GM23338 (cell line): ENCODE data around the gene UQCC2. TPM values are rescaled to one million over a fixed set of nuclear protein-coding genes. Genes with fewer than 3 reads are reported as not detected.

Experiments
- ATAC-seq: fragments of 200-7000 bp; cut with Tn5 transposase; 3 replicates; pipeline ENCODE4 v1.9.1; 2020
- DNase-seq: peaks from one replicate; pipeline ENCODE4 v3.0.0-alpha.2; 2015; ENCODE audit warnings: low spot score
- H2AFZ ChIP-seq: fragments of 200-600 bp; sonication (generic); 2 replicates; pipeline ENCODE4 v1.8.0; 2016; ENCODE audit warnings: antibody characterized with exemption, mild to moderate bottlenecking, moderate library complexity
- H3F3A ChIP-seq: fragments of 200-600 bp; sonication (generic); replicated peaks from 2 replicates; pipeline ENCODE4 v1.8.0; 2017; ENCODE audit warnings: antibody characterized with exemption, mixed run types, low read depth
- H3K27ac ChIP-seq: fragments of 200-600 bp; sonication (generic); 2 replicates; pipeline ENCODE4 v1.6.1; 2016; ENCODE audit warnings: low read depth
- H3K27me3 ChIP-seq: fragments of 200-600 bp; sonication (generic); 2 replicates; pipeline ENCODE4 v1.8.0; 2016; ENCODE audit warnings: mild to moderate bottlenecking, mixed run types, moderate library complexity; ENCODE audit not compliant: insufficient read depth
- H3K36me3 ChIP-seq: fragments of 200-600 bp; sonication (generic); 2 replicates; pipeline ENCODE4 v1.8.0; 2016; ENCODE audit warnings: mild to moderate bottlenecking; ENCODE audit not compliant: insufficient read depth
- H3K4me1 ChIP-seq: fragments of 200-600 bp; sonication (generic); 2 replicates; pipeline ENCODE4 v1.8.0; 2016; ENCODE audit warnings: mild to moderate bottlenecking, moderate library complexity; ENCODE audit not compliant: insufficient read depth
- H3K4me2 ChIP-seq: fragments of 200-600 bp; sonication (generic); 2 replicates; pipeline ENCODE4 v1.7.1; 2017; ENCODE audit warnings: mixed run types
- H3K4me3 ChIP-seq: fragments of 200-600 bp; sonication (generic); 2 replicates; pipeline ENCODE4 v1.6.1; 2016; ENCODE audit warnings: mixed run types
- H3K79me2 ChIP-seq: fragments of 200-600 bp; sonication (generic); replicated peaks from 2 replicates; pipeline ENCODE4 v1.8.0; 2017; ENCODE audit warnings: mild to moderate bottlenecking; ENCODE audit not compliant: insufficient read depth
- H3K9me2 ChIP-seq: fragments of 200-600 bp; sonication (generic); 2 replicates; pipeline ENCODE4 v1.8.0; 2017; ENCODE audit not compliant: insufficient read depth
- H4K20me1 ChIP-seq: fragments of 200-600 bp; sonication (generic); replicated peaks from 2 replicates; pipeline ENCODE4 v1.8.0; 2017; ENCODE audit warnings: mild to moderate bottlenecking; ENCODE audit not compliant: insufficient read depth
- H3K27ac Mint-ChIP-seq: 2 replicates; pipeline ENCODE4 v1.8.0; 2020; ENCODE audit warnings: inconsistent platforms, mild to moderate bottlenecking, moderate library complexity, mixed read lengths
- H3K27me3 Mint-ChIP-seq: 3 replicates; pipeline ENCODE4 v1.8.0; 2022; ENCODE audit warnings: low read depth, mild to moderate bottlenecking, moderate library complexity, mixed read lengths, inconsistent platforms; ENCODE audit not compliant: insufficient read depth, poor library complexity
- H3K36me3 Mint-ChIP-seq: 3 replicates; pipeline ENCODE4 v1.8.0; 2021; ENCODE audit warnings: low read depth, mild to moderate bottlenecking, inconsistent platforms, moderate library complexity, mixed read lengths
- H3K4me1 Mint-ChIP-seq: 3 replicates; pipeline ENCODE4 v1.8.0; 2020; ENCODE audit warnings: mild to moderate bottlenecking, inconsistent platforms, mixed read lengths
- H3K4me3 Mint-ChIP-seq: 3 replicates; pipeline ENCODE4 v1.8.0; 2021; ENCODE audit warnings: moderate library complexity, mild to moderate bottlenecking, inconsistent platforms, mixed read lengths
- H3K9me3 Mint-ChIP-seq: 3 replicates; pipeline ENCODE4 v1.8.0; 2020; ENCODE audit warnings: moderate library complexity, mild to moderate bottlenecking, inconsistent platforms, mixed read lengths
- CREB1 ChIP-seq: fragments of 250-450 bp; sonication (Bioruptor Pico); IDR thresholded peaks from 2 replicates; pipeline ENCODE4 v1.5.0; 2020; ENCODE audit warnings: low read depth, mild to moderate bottlenecking, moderate library complexity
- EZH2 ChIP-seq: fragments of 200-600 bp; sonication (generic); IDR thresholded peaks from one replicate; pipeline ENCODE4 v1.8.0; 2017; ENCODE audit warnings: antibody characterized with exemption, mild to moderate bottlenecking, low read depth; ENCODE audit not compliant: unreplicated experiment
- NANOG ChIP-seq: IDR thresholded peaks from 2 replicates; pipeline ENCODE4 v1.6.1; 2016; ENCODE audit warnings: antibody characterized with exemption, borderline replicate concordance
- STAT1 ChIP-seq: IDR thresholded peaks from one replicate; pipeline ENCODE4 v1.6.1; 2016; ENCODE audit warnings: antibody characterized with exemption; ENCODE audit not compliant: unreplicated experiment
- ZNF114 ChIP-seq: fragments of 250-450 bp; sonication (Bioruptor Pico); IDR thresholded peaks from 2 replicates; pipeline ENCODE4 v1.5.0; 2020; ENCODE audit warnings: mild to moderate bottlenecking, moderate library complexity
- ZNF331 ChIP-seq: fragments of 250-450 bp; sonication (Bioruptor Pico); IDR thresholded peaks from 2 replicates; pipeline ENCODE4 v1.5.0; 2020; ENCODE audit warnings: low read depth, mild to moderate bottlenecking, moderate library complexity
- ZNF462 ChIP-seq: fragments of 250-450 bp; sonication (Bioruptor Pico); IDR thresholded peaks from 2 replicates; pipeline ENCODE4 v1.5.0; 2020; ENCODE audit warnings: mild to moderate bottlenecking, moderate library complexity
- polyA plus RNA-seq: library from polyadenylated mRNA; unstranded; fragments of >200 nt; fragmentation: Nextera tagmentation; extraction: Ambion mirVana; gene quantifications from 2 replicates; pipeline ENCODE4 v1.2.1, GENCODE V29; 2016
- total RNA-seq: library from RNA; depleted of rRNA; stranded (reverse); fragments of >200 nt; shearing (Covaris generic); gene quantifications from 2 replicates; pipeline ENCODE4 v1.2.3, GENCODE V29; 2014
- TF ChIP-seq, protein P1 (sequence below): IDR thresholded peaks from one replicate; pipeline ENCODE4 v1.6.1; 2018; ENCODE audit warnings: antibody characterized with exemption; ENCODE audit not compliant: unreplicated experiment
- TF ChIP-seq, protein P2 (sequence below), 2 experiments: fragments of 200-600 bp in 1 of 2; sonication (generic) in 1 of 2; conservative IDR thresholded peaks; 2 replicates each; pipeline versions ENCODE4 v1.5.1 to v1.6.1; 2016 to 2017; ENCODE audit warnings: antibody characterized with exemption in 2 of 2, low read depth in 2 of 2, mild to moderate bottlenecking in 2 of 2, moderate library complexity in 1 of 2

Gene UQCC2
- total and polyA plus RNA-seq, 2 experiments from 2014 or later, result 48.9 to 379 TPM

DNA sequence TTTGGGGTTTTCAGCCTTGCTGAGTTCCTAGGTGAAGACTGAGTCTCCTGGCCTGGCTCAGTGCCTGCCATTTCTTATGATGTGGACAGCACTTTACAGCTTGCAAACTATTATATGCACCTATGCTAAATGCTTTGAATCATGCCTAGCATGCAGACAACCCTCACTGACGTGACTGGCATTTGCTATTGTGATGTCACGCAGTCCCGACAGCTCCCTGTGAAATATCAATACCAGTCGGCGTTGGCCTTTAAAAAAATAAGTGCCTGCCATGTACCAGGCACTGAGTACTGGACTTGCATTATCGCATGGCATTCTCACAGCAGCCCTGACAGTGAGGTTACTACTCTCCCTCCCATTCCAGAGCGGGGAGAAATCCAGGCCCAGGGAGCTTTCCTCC, 35.5 kb downstream of the UQCC2 start:
- Histone ChIP-seq H3K4me1 (no peaks in the 10 kb centered on the region), H3K4me2 (no peak overlapping the region), H3K27ac (no peak overlapping the region), H3K9me2 (no peaks in the 10 kb centered on the region), H3K27me3 (no peaks in the 10 kb centered on the region), H3K36me3 (no peaks in the 10 kb centered on the region), H3K4me3 (no peak overlapping the region), H3K79me2 (no peaks in the 10 kb centered on the region), H2AFZ (no peak overlapping the region), H3F3A (no peaks in the 10 kb centered on the region), H4K20me1 (no peaks in the 10 kb centered on the region; the same call in 1 of the 2 replicates)
- DNase-seq, result no peak
- Mint-ChIP-seq H3K9me3 (no peaks in the 10 kb centered on the region), H3K27me3 (peaks cover 8% of the 10 kb centered on the region), H3K4me3 (no peak overlapping the region), H3K4me1 (peaks cover 4% of the 10 kb centered on the region; the same call in 2 of the 3 replicates), H3K36me3 (peaks cover 27% of the 10 kb centered on the region), H3K27ac (no peak overlapping the region)
- ATAC-seq, result no peak
- TF ChIP-seq CREB1 (CRISPR knock-in tag) (no peak), ZNF331 (CRISPR knock-in tag) (no peak), EZH2 (no peak), ZNF114 (CRISPR knock-in tag) (no peak), STAT1 (no peak), ZNF462 (CRISPR knock-in tag) (no peak), NANOG (no peak)
- TF ChIP-seq, protein P1, sequence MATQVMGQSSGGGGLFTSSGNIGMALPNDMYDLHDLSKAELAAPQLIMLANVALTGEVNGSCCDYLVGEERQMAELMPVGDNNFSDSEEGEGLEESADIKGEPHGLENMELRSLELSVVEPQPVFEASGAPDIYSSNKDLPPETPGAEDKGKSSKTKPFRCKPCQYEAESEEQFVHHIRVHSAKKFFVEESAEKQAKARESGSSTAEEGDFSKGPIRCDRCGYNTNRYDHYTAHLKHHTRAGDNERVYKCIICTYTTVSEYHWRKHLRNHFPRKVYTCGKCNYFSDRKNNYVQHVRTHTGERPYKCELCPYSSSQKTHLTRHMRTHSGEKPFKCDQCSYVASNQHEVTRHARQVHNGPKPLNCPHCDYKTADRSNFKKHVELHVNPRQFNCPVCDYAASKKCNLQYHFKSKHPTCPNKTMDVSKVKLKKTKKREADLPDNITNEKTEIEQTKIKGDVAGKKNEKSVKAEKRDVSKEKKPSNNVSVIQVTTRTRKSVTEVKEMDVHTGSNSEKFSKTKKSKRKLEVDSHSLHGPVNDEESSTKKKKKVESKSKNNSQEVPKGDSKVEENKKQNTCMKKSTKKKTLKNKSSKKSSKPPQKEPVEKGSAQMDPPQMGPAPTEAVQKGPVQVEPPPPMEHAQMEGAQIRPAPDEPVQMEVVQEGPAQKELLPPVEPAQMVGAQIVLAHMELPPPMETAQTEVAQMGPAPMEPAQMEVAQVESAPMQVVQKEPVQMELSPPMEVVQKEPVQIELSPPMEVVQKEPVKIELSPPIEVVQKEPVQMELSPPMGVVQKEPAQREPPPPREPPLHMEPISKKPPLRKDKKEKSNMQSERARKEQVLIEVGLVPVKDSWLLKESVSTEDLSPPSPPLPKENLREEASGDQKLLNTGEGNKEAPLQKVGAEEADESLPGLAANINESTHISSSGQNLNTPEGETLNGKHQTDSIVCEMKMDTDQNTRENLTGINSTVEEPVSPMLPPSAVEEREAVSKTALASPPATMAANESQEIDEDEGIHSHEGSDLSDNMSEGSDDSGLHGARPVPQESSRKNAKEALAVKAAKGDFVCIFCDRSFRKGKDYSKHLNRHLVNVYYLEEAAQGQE, result no peak
- TF ChIP-seq, protein P2, sequence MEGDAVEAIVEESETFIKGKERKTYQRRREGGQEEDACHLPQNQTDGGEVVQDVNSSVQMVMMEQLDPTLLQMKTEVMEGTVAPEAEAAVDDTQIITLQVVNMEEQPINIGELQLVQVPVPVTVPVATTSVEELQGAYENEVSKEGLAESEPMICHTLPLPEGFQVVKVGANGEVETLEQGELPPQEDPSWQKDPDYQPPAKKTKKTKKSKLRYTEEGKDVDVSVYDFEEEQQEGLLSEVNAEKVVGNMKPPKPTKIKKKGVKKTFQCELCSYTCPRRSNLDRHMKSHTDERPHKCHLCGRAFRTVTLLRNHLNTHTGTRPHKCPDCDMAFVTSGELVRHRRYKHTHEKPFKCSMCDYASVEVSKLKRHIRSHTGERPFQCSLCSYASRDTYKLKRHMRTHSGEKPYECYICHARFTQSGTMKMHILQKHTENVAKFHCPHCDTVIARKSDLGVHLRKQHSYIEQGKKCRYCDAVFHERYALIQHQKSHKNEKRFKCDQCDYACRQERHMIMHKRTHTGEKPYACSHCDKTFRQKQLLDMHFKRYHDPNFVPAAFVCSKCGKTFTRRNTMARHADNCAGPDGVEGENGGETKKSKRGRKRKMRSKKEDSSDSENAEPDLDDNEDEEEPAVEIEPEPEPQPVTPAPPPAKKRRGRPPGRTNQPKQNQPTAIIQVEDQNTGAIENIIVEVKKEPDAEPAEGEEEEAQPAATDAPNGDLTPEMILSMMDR (conservative IDR thresholded peaks at IDR 0.05; ENCODE audit: low read depth in 2 of 2), result no peak
